ENCODE measurements around the gene CEP83. TPM values are rescaled to one million over a fixed set of nuclear protein-coding genes. Genes with fewer than 3 reads are reported as not detected.

CEP83 gene
- total RNA-seq, 6 experiments from 2014 or later: 7.2 to 8.8 (median 7.8) TPM

GRCh38 chr12:94500831-94501567 is 41.3 kb upstream of the CEP83 start:
- Mint-ChIP-seq H3K4me3 (no peak overlapping the region), H3K27me3 (ENCODE audit: insufficient read depth) (peaks cover 5% of the 10 kb centered on the region), H3K27ac (no peak overlapping the region), H3K4me1 (ENCODE audit: low read depth) (no peaks in the 10 kb centered on the region), H3K9me3 (no peaks in the 10 kb centered on the region), H3K36me3 (ENCODE audit: low read depth) (no peaks in the 10 kb centered on the region)
- no peak for TF ChIP-seq CTCF (IDR thresholded peaks at IDR 0.05)
- no peak for DNase-seq

GRCh38 chr12:94498698-94499097 is 39.0 kb upstream of the CEP83 start:
- H3K27ac Mint-ChIP-seq: no peak overlapping the region
- no peaks in the 10 kb centered on the region for H3K9me3 Mint-ChIP-seq
- no peaks in the 10 kb centered on the region for H3K4me1 Mint-ChIP-seq (ENCODE audit: low read depth)
- peaks cover 2% of the 10 kb centered on the region for H3K27me3 Mint-ChIP-seq (ENCODE audit: insufficient read depth)
- no peaks in the 10 kb centered on the region for H3K36me3 Mint-ChIP-seq (ENCODE audit: low read depth)
- DNase-seq: no peak
- H3K4me3 Mint-ChIP-seq: no peak overlapping the region
- TF ChIP-seq CTCF (IDR thresholded peaks at IDR 0.05): no peak

- Mint-ChIP-seq H3K4me1 (ENCODE audit: low read depth) (no peaks in the 10 kb centered on the region), H3K27me3 (ENCODE audit: insufficient read depth) (peaks cover 6% of the 10 kb centered on the region), H3K36me3 (ENCODE audit: low read depth) (no peaks in the 10 kb centered on the region), H3K4me3 (no peak overlapping the region), H3K9me3 (no peaks in the 10 kb centered on the region), H3K27ac (no peak overlapping the region)
- no peak for TF ChIP-seq CTCF (IDR thresholded peaks at IDR 0.05)
- DNase-seq: no peak
These were observed 38.4 kb upstream of the CEP83 start for GRCh38 chr12:94498073-94498472.

GRCh38 chr12:94495445-94496115 is 35.9 kb upstream of the CEP83 start:
- TF ChIP-seq CTCF (IDR thresholded peaks at IDR 0.05): no peak
- no peak for DNase-seq
- Mint-ChIP-seq H3K4me1 (ENCODE audit: low read depth) (no peaks in the 10 kb centered on the region), H3K4me3 (no peak overlapping the region), H3K36me3 (ENCODE audit: low read depth) (no peaks in the 10 kb centered on the region), H3K27me3 (ENCODE audit: insufficient read depth) (peaks cover 11% of the 10 kb centered on the region), H3K9me3 (no peaks in the 10 kb centered on the region), H3K27ac (no peak overlapping the region)

GRCh38 chr12:94491489-94491888 is 31.8 kb upstream of the CEP83 start:
- Mint-ChIP-seq H3K4me3 (no peak overlapping the region), H3K27ac (no peak overlapping the region), H3K36me3 (ENCODE audit: low read depth) (no peaks in the 10 kb centered on the region), H3K4me1 (ENCODE audit: low read depth) (no peaks in the 10 kb centered on the region), H3K9me3 (no peaks in the 10 kb centered on the region), H3K27me3 (ENCODE audit: insufficient read depth) (peaks cover 9% of the 10 kb centered on the region)
- DNase-seq: no peak
- TF ChIP-seq CTCF (IDR thresholded peaks at IDR 0.05): no peak

All from HFFc6 (cell line).